ENCODE data around the gene CTBP1.
A peak's percentile ranks its signal among the peaks of the same experiment; 100 is the strongest.
"Not testable (repeated sequence)": the region's sequence is repeated elsewhere in the genome, so short reads cannot be mapped to it uniquely, and the experiment has no call there.

CTBP1 gene

DNA sequence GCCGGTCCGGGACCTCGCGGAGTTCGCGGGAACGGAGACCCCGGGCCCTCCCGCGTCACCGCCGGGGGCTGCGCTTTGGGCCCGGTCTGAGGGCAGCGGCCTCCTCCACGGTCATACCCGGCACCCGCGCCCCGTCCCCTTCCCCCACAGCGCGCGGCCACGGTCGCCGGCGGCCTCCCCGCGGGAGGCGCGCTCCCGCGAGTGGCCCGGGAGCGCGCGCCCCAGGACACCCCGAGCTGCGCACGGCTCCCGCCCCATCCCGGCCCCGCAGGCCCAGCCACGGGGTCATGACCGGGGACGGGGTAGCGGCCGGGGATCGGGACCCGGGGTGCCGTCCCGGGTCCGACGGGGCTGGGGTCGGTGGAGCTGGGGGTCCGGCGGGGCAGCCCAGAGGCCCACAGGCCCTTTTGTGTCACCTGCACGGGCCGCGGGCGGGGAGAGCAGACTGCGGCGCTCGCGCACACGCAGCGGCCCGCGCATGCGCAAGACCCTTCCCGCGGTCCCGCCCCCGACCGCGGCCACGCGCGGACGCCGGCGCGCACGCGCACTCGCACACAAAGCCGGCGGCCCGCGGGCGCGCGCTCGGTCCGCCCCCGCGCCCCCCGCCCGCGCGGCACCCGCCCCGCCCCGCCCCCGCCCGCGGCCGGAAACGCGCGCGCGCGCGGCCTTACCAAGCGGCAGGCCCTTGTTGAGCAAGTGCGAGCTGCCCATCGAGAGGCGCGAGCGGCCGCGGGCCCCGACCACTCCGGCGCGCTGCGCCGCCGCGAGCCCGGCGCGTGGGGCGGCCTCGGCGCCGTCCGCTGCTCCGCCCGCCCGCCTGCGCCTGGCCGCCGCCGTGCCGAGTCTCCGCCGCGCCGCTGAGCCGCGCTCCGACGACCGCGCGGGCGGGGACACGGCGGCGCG is at the start of gene CTBP1:
Gene CTBP1, minus strand, starts transcription at position 886 of the 903 bp plus-strand sequence. CDS start 7,799 bp downstream, outside the sequence.
- DNase-seq, result peak; percentile 69 to 84

- DNase-seq, result no peak
Observed at GRCh38 chr4:1298461-1298860, 49.5 kb upstream of the CTBP1 start.

DNA sequence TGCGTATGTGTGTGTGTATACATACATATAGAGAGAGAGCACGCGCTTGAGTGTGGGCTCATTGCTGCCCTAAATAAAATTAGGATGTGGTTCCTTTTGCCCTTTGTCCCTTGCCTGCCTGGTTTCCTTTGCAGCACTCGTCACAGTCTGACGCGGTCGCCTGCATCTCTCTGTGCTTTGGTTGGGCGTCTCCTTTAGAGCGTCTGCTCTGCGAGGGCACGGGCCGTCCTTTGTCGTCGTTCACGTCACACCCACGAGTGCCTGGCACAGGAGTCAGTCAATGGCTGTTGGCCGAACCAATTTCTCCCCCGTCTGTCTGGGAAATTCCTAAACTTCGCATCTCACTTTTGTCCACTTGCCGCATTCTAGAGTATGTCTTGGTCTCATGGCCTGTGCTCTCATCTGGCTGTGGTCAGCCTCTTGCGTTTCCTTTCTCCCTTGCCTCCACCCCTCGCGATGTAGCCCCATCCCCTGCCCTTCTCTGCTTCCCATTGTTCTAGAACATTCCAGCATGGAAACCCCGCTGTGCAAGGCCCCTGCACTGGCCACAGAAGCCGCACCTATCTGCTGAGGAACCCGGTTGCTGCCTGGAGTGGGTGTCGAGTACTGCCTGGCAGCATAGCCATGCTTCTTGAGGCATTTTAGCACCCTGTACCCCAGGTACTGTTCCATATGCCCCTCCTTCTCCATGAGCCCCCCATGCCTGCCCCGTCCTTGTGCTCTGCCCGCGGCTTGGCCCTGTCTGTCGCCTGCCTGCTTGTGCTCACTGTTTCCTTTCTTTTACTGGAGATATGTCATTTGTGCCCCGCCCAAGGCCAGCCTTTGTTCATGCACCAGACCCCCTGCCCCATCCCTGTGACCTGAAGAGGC is 48.8 kb upstream of the CTBP1 start:
- DNase-seq, result no peak

DNA sequence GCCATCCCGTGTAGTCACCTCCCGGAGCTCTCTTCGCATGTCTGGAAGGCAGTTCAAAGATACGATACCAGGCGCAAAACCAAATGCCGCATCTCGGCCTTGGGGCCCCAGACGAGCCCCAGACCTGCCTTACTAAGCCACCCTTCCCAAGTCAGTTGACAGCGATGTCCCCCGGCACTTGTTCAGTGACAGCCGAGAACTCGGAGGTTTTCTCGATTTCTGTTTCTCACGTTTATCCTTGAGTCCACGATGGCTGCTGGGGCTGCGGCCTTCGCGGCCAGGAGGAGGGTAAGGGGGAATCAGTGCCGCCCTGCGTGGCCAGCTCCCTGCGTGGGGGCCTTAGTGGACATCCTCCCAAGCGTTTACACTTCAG is 48.1 kb upstream of the CTBP1 start:
- DNase-seq, result no peak

- no peak for DNase-seq
Observed at GRCh38 chr4:1296324-1297022, 47.5 kb upstream of the CTBP1 start.

- DNase-seq, result no peak
Observed at GRCh38 chr4:1295405-1296055, 46.6 kb upstream of the CTBP1 start.

- no peak for DNase-seq
Observed at GRCh38 chr4:1294891-1295290, 46.0 kb upstream of the CTBP1 start.

GRCh38 chr4:1294424-1294823 is 45.5 kb upstream of the CTBP1 start:
- DNase-seq, result no peak

DNA sequence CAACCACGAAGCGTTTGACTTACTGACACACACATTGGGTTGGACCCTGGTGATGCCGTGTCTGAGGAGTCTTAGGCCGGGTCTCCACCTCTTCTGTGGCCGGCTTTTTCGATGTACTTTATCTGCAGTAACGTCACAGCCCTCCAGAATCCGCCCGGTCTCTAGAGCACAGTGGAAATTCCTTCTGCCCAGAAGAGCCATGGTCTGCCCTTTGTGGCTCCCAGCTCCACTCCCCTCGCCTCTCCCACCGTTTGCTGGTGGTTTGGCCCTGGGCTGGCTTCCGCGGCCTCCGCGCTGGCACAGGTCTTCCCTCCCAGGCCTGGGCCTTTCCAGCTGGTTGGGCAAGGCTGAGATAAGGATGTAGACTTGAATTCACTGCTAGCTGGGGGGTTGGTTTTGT is 45.1 kb upstream of the CTBP1 start:
- DNase-seq, result no peak

- no peak for DNase-seq
Observed at GRCh38 chr4:1293531-1293941, 44.6 kb upstream of the CTBP1 start.

- not testable (repeated sequence) for DNase-seq
Observed at GRCh38 chr4:1292703-1293011, 43.7 kb upstream of the CTBP1 start.

DNA sequence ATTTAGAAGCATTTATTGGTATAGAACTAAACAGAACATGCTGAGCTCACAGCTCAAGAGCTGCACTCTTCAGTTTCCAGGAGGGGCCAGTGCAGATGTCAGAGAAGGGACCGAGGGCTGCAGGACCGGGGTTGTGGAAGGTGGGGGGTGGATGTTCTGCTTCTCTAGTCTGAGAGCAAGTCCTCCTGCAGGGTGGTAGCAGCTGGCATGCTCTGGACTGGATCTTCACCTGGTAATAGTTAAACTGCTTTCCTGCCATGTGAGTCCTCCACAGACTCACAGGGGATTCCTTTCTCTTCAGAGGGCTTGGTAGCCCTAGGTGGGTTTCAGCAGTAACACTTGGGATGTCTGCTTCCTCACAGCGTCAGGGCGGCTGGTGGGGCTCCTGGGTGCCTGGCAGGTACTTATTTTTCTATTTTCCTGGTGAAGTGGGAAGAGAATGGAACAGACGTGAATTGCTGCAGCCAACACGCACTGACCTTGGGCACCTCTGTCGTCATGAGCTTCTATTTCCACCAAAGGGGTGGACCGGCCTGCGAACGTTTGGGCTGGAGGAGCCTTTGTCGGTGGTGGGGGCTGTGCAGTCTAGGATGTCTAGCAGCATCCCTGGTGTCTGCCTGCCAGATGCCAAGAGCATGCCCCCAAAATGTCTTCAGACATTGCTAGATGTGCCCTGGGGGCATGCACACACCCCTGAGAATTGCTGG is 43.2 kb upstream of the CTBP1 start:
- DNase-seq, result no peak

DNA sequence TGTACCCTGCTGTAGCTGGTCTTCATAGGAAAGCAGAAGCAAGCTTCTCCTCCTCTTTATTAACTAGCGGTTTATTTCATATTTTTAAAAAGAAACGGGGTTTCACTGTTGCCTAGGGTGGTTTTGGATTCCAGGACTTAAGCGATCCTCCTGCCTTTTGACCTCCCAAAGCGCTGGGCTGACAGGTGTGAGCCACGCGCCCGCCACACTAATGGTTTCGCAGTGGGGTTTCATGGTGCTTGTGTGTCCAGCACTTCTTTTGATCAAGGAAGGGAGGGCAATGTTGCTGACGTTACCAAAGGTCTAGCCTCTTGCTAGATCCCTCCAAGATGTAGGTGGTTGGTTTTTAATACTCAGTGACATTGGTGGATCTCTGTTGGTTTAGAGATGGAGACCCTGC is 42.2 kb upstream of the CTBP1 start:
- DNase-seq, result no peak

GRCh38 chr4:1290165-1290977 is 41.4 kb upstream of the CTBP1 start:
- DNase-seq, result no peak

GRCh38 chr4:1289207-1290164 is 40.6 kb upstream of the CTBP1 start, which contains the start of gene MAEA:
MAEA (plus strand) TSS chr4:1289891; CDS start chr4:1289914, 23 bp downstream.
- DNase-seq, result peak; percentile 94 to 96

DNA sequence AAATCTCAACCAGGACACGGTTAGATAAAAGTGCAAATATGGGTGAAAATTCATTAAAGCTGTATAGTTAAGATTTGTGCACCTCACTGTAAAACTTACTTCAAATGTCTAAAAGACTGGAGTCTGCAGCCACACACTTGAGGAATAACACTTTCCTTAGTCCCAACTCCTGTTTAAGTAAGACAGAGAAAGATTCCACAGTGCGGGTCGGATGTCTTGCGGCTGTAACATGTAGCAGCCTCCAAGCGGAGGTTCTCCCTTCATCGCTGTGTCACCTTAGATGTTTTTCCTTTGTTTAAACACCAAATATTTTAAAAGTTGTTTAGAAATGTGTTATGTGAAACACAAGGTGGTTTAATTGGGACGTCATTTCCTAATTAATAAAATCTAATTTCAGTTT is 39.9 kb upstream of the CTBP1 start:
- no peak for DNase-seq

GRCh38 chr4:1285790-1286553 is 37.0 kb upstream of the CTBP1 start:
- no peak for DNase-seq

DNA sequence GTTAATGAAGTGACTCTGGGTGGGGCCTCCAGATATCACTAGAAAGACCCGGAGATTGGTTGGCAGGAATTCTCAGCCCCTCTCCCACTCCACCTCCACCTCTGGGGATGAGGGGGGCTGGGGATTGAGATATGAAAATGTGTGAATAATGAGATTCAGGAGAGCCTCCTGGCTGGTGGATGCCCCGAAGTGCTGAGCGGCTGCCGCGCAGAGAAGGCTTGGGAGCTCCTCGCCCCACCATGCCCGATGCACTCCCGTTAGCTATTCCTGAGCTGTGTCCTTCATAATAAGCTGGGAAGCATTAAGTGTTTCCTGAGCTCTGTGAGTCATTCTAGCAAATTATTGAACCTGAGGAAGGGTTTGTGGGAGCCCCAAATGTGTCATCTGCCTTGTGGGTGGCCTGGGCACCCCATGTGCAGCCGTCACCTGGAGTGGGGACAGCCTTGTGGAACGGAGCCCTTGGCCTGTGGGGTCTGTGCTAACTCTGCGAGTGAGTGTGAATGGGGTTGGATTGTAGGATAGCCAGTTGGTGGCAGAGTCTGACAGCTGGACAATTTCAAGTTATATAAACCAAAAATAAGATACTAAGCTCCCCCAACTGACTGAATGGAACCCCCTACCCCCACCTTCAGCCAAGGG is 36.3 kb upstream of the CTBP1 start:
- no peak for DNase-seq

DNA sequence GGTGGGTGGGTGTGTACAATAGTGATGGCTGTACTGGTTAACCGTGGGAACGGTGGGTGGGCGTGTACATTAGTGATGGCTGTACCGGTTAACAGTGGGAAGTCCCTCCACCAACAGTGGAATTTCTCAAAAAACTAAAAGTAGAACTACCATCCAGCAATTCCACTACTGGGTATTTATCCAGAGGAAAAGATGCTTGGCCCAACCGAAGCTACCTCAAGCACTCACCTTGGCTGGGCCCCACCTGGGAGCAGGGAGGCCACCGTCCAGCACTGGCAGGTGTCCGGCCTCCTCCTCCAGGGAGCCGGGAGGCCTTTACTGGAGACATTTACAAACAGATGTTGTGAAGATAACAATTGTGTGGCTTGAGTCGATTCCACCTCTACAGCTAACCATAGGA is 34.8 kb upstream of the CTBP1 start:
- no peak for DNase-seq

Measured in hippocampal formation (tissue), 2 donors.